IPS-15b (cell line): Measurements from ENCODE around the gene DDX4.
"Not testable (repeated sequence)": the region's sequence is repeated elsewhere in the genome, so short reads cannot be mapped to it uniquely, and the experiment has no call there.

Experiments used
- H3K27me3 ChIP-seq: one replicate; pipeline ENCODE4 v1.6.1; 2013; ENCODE audit warnings: low read length; ENCODE audit not compliant: control insufficient read depth, insufficient read depth
- H3K36me3 ChIP-seq: one replicate; pipeline ENCODE4 v1.6.1; 2013; ENCODE audit warnings: low read length; ENCODE audit not compliant: control insufficient read depth, insufficient read depth
- H3K4me1 ChIP-seq: one replicate; pipeline ENCODE4 v1.6.1; 2013; ENCODE audit warnings: mild to moderate bottlenecking, low read length; ENCODE audit not compliant: control insufficient read depth, insufficient read depth
- H3K4me3 ChIP-seq: one replicate; pipeline ENCODE4 v1.5.1; 2013; ENCODE audit warnings: low read depth, low read length
- H3K9ac ChIP-seq: one replicate; pipeline ENCODE4 v1.6.1; 2013; ENCODE audit warnings: low read depth, mild to moderate bottlenecking, low read length
- H3K9me3 ChIP-seq: one replicate; pipeline ENCODE4 v1.6.1; 2013; ENCODE audit warnings: mild to moderate bottlenecking, low read length; ENCODE audit not compliant: control insufficient read depth, insufficient read depth

Gene DDX4

GRCh38 chr5:55737793-55738192 lies at the start of gene DDX4:
Gene DDX4, plus strand, starts transcription at chr5:55738061. Its CDS starts 903 bp downstream, at chr5:55738964.
- no peak within 1 kb of the TSS for H3K4me3 ChIP-seq
- no peaks in the 10 kb centered on the region for H3K27me3 ChIP-seq
- no peaks in the 10 kb centered on the region for H3K36me3 ChIP-seq
- H3K9ac ChIP-seq = no peak within 1 kb of the TSS
- no peaks in the 10 kb centered on the region for H3K9me3 ChIP-seq
- H3K4me1 ChIP-seq = no peaks in the 10 kb centered on the region

- no peaks in the 10 kb centered on the region for H3K36me3 ChIP-seq
- H3K27me3 ChIP-seq = no peaks in the 10 kb centered on the region
- H3K4me1 ChIP-seq = peaks cover 14% of the 10 kb centered on the region
- H3K9ac ChIP-seq = no peak overlapping the region
- no peak overlapping the region for H3K4me3 ChIP-seq
- H3K9me3 ChIP-seq = no peaks in the 10 kb centered on the region
Measured at GRCh38 chr5:55691265-55692105, 46.4 kb upstream of the DDX4 start.

- no peak overlapping the region for H3K9ac ChIP-seq
- peaks cover 14% of the 10 kb centered on the region for H3K4me1 ChIP-seq
- no peaks in the 10 kb centered on the region for H3K27me3 ChIP-seq
- H3K9me3 ChIP-seq = no peaks in the 10 kb centered on the region
- no peaks in the 10 kb centered on the region for H3K36me3 ChIP-seq
- no peak overlapping the region for H3K4me3 ChIP-seq
Measured at GRCh38 chr5:55692106-55692417, 45.8 kb upstream of the DDX4 start.

- no peak overlapping the region for H3K4me3 ChIP-seq
- H3K36me3 ChIP-seq = no peaks in the 10 kb centered on the region
- no peaks in the 10 kb centered on the region for H3K9me3 ChIP-seq
- no peak overlapping the region for H3K9ac ChIP-seq
- H3K27me3 ChIP-seq = no peaks in the 10 kb centered on the region
- peaks cover 14% of the 10 kb centered on the region for H3K4me1 ChIP-seq
Measured at GRCh38 chr5:55692509-55692908, 45.4 kb upstream of the DDX4 start.

GRCh38 chr5:55694152-55694830 lies 43.6 kb upstream of the DDX4 start:
- no peaks in the 10 kb centered on the region for H3K27me3 ChIP-seq
- no peak overlapping the region for H3K4me3 ChIP-seq
- no peaks in the 10 kb centered on the region for H3K36me3 ChIP-seq
- no peak overlapping the region for H3K9ac ChIP-seq
- H3K9me3 ChIP-seq = no peaks in the 10 kb centered on the region
- H3K4me1 ChIP-seq = peaks cover 14% of the 10 kb centered on the region

GRCh38 chr5:55696704-55697103 lies 41.2 kb upstream of the DDX4 start:
- H3K4me1 ChIP-seq, H3K27me3 ChIP-seq, H3K9ac ChIP-seq, H3K4me3 ChIP-seq, H3K9me3 ChIP-seq, H3K36me3 ChIP-seq: not testable (repeated sequence)

GRCh38 chr5:55699041-55699688 lies 38.7 kb upstream of the DDX4 start:
- Histone ChIP-seq H3K4me1 (no peaks in the 10 kb centered on the region), H3K27me3 (no peaks in the 10 kb centered on the region), H3K9ac (no peak overlapping the region), H3K9me3 (no peaks in the 10 kb centered on the region), H3K36me3 (no peaks in the 10 kb centered on the region), H3K4me3 (no peak overlapping the region)

- no peaks in the 10 kb centered on the region for H3K36me3 ChIP-seq
- no peak overlapping the region for H3K9ac ChIP-seq
- H3K27me3 ChIP-seq = no peaks in the 10 kb centered on the region
- no peaks in the 10 kb centered on the region for H3K4me1 ChIP-seq
- no peak overlapping the region for H3K4me3 ChIP-seq
- no peaks in the 10 kb centered on the region for H3K9me3 ChIP-seq
Measured at GRCh38 chr5:55700745-55701144, 37.1 kb upstream of the DDX4 start.

GRCh38 chr5:55701462-55702103 lies 36.3 kb upstream of the DDX4 start:
- no peaks in the 10 kb centered on the region for H3K9me3 ChIP-seq
- no peaks in the 10 kb centered on the region for H3K27me3 ChIP-seq
- no peaks in the 10 kb centered on the region for H3K36me3 ChIP-seq
- H3K9ac ChIP-seq = no peak overlapping the region
- no peak overlapping the region for H3K4me3 ChIP-seq
- no peaks in the 10 kb centered on the region for H3K4me1 ChIP-seq

- Histone ChIP-seq H3K4me3 (no peak overlapping the region), H3K9me3 (no peaks in the 10 kb centered on the region), H3K4me1 (no peaks in the 10 kb centered on the region), H3K9ac (no peak overlapping the region), H3K36me3 (no peaks in the 10 kb centered on the region), H3K27me3 (no peaks in the 10 kb centered on the region)
Measured at GRCh38 chr5:55702598-55703345, 35.1 kb upstream of the DDX4 start.

GRCh38 chr5:55706230-55706629 lies 31.6 kb upstream of the DDX4 start:
- H3K27me3 ChIP-seq = no peaks in the 10 kb centered on the region
- H3K4me3 ChIP-seq = no peak overlapping the region
- H3K9ac ChIP-seq = no peak overlapping the region
- no peaks in the 10 kb centered on the region for H3K36me3 ChIP-seq
- no peaks in the 10 kb centered on the region for H3K9me3 ChIP-seq
- no peaks in the 10 kb centered on the region for H3K4me1 ChIP-seq
